H1 (cell line): Measurements from ENCODE around the gene NEUROD1. TPM values are rescaled to one million over a fixed set of nuclear protein-coding genes. Genes with fewer than 3 reads are reported as not detected.

Source experiments
- CTCF ChIA-PET: fragments of 300-600 bp; sonication (Branson Sonifier 250); formaldehyde crosslinking; loops from one replicate; lab custom pipeline; 2021; ENCODE audit not compliant: partially characterized antibody; lab: Charles Lee
- POLR2A ChIA-PET: fragments of 300-600 bp; sonication (Branson Sonifier 250); formaldehyde crosslinking; loops from one replicate; lab custom pipeline; 2021; ENCODE audit warnings: inconsistent platforms; ENCODE audit not compliant: partially characterized antibody; lab: Charles Lee
- DNase-seq, 2 experiments: peaks; one replicate each; pipeline versions ENCODE4 v3.0.0 to v3.0.0-alpha.2; 2010 to 2022; ENCODE audit warnings: low spot score in 2 of 2, low read depth in 1 of 2, mixed read lengths in 1 of 2
- FAIRE-seq: peaks from 2 replicates; lab custom pipeline; 2011; peaks lifted over from hg19 to GRCh38; lab: Jason Lieb, UNC
- H2AFZ ChIP-seq: 2 replicates; pipeline ENCODE4 v1.8.1; 2012; ENCODE audit warnings: low read length, inconsistent platforms
- H2AK5ac ChIP-seq: 2 replicates; pipeline ENCODE4 v1.6.1; 2013; ENCODE audit warnings: low read depth, low read length
- H2BK120ac ChIP-seq: replicated peaks from 2 replicates; pipeline ENCODE3; 2013; ENCODE audit warnings: low read depth, low read length, inconsistent platforms
- H2BK12ac ChIP-seq: 2 replicates; pipeline ENCODE4 v1.6.1; 2013; ENCODE audit warnings: low read depth, low read length
- H2BK15ac ChIP-seq: 2 replicates; pipeline ENCODE4 v1.6.1; 2013; ENCODE audit warnings: low read length
- H2BK20ac ChIP-seq: 2 replicates; pipeline ENCODE4 v1.6.1; 2013; ENCODE audit warnings: low read length
- H2BK5ac ChIP-seq: 2 replicates; pipeline ENCODE4 v1.6.1; 2013; ENCODE audit warnings: low read depth, low read length
- H3K14ac ChIP-seq: 2 replicates; pipeline ENCODE4 v1.6.1; 2013; ENCODE audit warnings: inconsistent platforms; ENCODE audit not compliant: insufficient read length
- H3K18ac ChIP-seq: 2 replicates; pipeline ENCODE4 v1.6.1; 2013; ENCODE audit warnings: low read length; ENCODE audit errors: extremely low read depth
- H3K23ac ChIP-seq: 2 replicates; pipeline ENCODE4 v1.6.1; 2013; ENCODE audit warnings: inconsistent platforms; ENCODE audit not compliant: insufficient read length
- H3K23me2 ChIP-seq: 2 replicates; pipeline ENCODE4 v1.6.1; 2013; ENCODE audit warnings: low read depth, low read length
- H3K27ac ChIP-seq: 2 replicates; pipeline ENCODE4 v1.6.1; 2011; ENCODE audit warnings: low read depth, low read length, inconsistent platforms
- H3K27me3 ChIP-seq, 4 experiments: replicated peaks in 1 of 4; 1 replicate in 1 of 4; 2 replicates in 3 of 4; pipeline versions ENCODE4 v1.6.1 to v1.8.1; 2011 to 2013; ENCODE audit warnings: low read length in 3 of 4, mild to moderate bottlenecking in 3 of 4, inconsistent platforms in 2 of 4, mixed read lengths in 2 of 4, moderate library complexity in 1 of 4; ENCODE audit not compliant: control insufficient read depth in 3 of 4, insufficient read depth in 3 of 4; ENCODE audit errors: extremely low read depth in 1 of 4
- H3K36me3 ChIP-seq, 4 experiments: 2 replicates each; pipeline versions ENCODE4 v1.6.1 to v1.8.1; 2011 to 2013; ENCODE audit warnings: mild to moderate bottlenecking in 4 of 4, low read length in 3 of 4, moderate library complexity in 2 of 4, control low read depth in 1 of 4, inconsistent platforms in 1 of 4; ENCODE audit not compliant: insufficient read depth in 4 of 4, control insufficient read depth in 2 of 4
- H3K4ac ChIP-seq: replicated peaks from 2 replicates; pipeline ENCODE3; 2013; ENCODE audit warnings: low read length, low read depth, mixed read lengths, inconsistent platforms; ENCODE audit not compliant: insufficient read length
- H3K4me1 ChIP-seq, 4 experiments: replicated peaks in 1 of 4; 1 replicate in 1 of 4; 2 replicates in 3 of 4; pipeline versions ENCODE4 v1.6.1 to v1.8.1; 2011 to 2013; ENCODE audit warnings: low read length in 3 of 4, inconsistent platforms in 2 of 4, mixed read lengths in 1 of 4; ENCODE audit not compliant: insufficient read depth in 4 of 4, control insufficient read depth in 3 of 4
- H3K4me2 ChIP-seq, 2 experiments: 2 replicates each; pipeline versions ENCODE4 v1.6.1 to v1.8.1; 2011 to 2013; ENCODE audit warnings: low read depth in 2 of 2, low read length in 2 of 2, control low read depth in 1 of 2, inconsistent platforms in 1 of 2, mild to moderate bottlenecking in 1 of 2; ENCODE audit not compliant: insufficient read depth in 1 of 2
- H3K4me3 ChIP-seq, 4 experiments: fragments of 200-600, 300-600 bp in 1 of 4; sonication (generic), shearing (Covaris generic), sonication (Bioruptor Twin) in 1 of 4; 2 replicates each; pipeline versions ENCODE4 v1.5.1 to v1.8.1; 2011 to 2016; ENCODE audit warnings: low read length in 4 of 4, low read depth in 3 of 4, control low read depth in 2 of 4, inconsistent platforms in 2 of 4, mild to moderate bottlenecking in 2 of 4, mixed read lengths in 1 of 4, moderate library complexity in 1 of 4; ENCODE audit not compliant: insufficient read depth in 2 of 4; ENCODE audit errors: extremely low read depth in 1 of 4
- H3K56ac ChIP-seq: replicated peaks from 2 replicates; pipeline ENCODE3; 2013; ENCODE audit warnings: low read depth, mild to moderate bottlenecking, mixed read lengths, low read length, inconsistent platforms; ENCODE audit not compliant: insufficient read length
- H3K79me1 ChIP-seq: 2 replicates; pipeline ENCODE4 v1.6.1; 2013; ENCODE audit warnings: low read depth, low read length, control low read depth
- H3K79me2 ChIP-seq, 2 experiments: 2 replicates each; pipeline versions ENCODE4 v1.6.1 to v1.8.1; 2012 to 2013; ENCODE audit warnings: low read length in 2 of 2, mild to moderate bottlenecking in 2 of 2, inconsistent platforms in 1 of 2; ENCODE audit not compliant: insufficient read depth in 2 of 2, control insufficient read depth in 1 of 2
- H3K9ac ChIP-seq, 4 experiments: replicated peaks in 1 of 4; 1 replicate in 1 of 4; 2 replicates in 3 of 4; pipeline versions ENCODE4 v1.6.1 to v1.8.1; 2011 to 2013; ENCODE audit warnings: low read depth in 3 of 4, low read length in 3 of 4, control low read depth in 2 of 4, mild to moderate bottlenecking in 2 of 4, moderate library complexity in 2 of 4, inconsistent platforms in 1 of 4; ENCODE audit errors: extremely low read depth in 1 of 4
- H3K9me3 ChIP-seq, 2 experiments: 2 replicates each; pipeline versions ENCODE4 v1.6.1 to v1.8.1; 2012 to 2013; ENCODE audit warnings: mild to moderate bottlenecking in 2 of 2, moderate library complexity in 2 of 2, control low read depth in 1 of 2, inconsistent platforms in 1 of 2, low read depth in 1 of 2, low read length in 1 of 2, mixed read lengths in 1 of 2; ENCODE audit not compliant: insufficient read depth in 2 of 2
- H4K20me1 ChIP-seq, 2 experiments: replicated peaks in 1 of 2; 2 replicates each; pipeline versions ENCODE3 to v1.8.1; 2011 to 2013; ENCODE audit warnings: inconsistent platforms in 2 of 2, low read length in 2 of 2, mild to moderate bottlenecking in 1 of 2; ENCODE audit not compliant: insufficient read depth in 2 of 2, control insufficient read depth in 1 of 2
- H4K5ac ChIP-seq: 2 replicates; pipeline ENCODE4 v1.6.1; 2013; ENCODE audit warnings: low read length, low read depth, mixed read lengths, inconsistent platforms; ENCODE audit not compliant: insufficient read length
- H4K8ac ChIP-seq: 2 replicates; pipeline ENCODE4 v1.8.0; 2013; ENCODE audit warnings: mild to moderate bottlenecking, moderate library complexity, low read length, inconsistent platforms; ENCODE audit not compliant: insufficient read depth; ENCODE audit errors: extremely low read depth
- H4K91ac ChIP-seq: replicated peaks from 2 replicates; pipeline ENCODE3; 2013; ENCODE audit warnings: low read length, mixed read lengths, inconsistent platforms; ENCODE audit not compliant: insufficient read length
- BCL11A ChIP-seq, 2 experiments: IDR thresholded peaks; one replicate each; pipeline ENCODE4 v1.6.1; 2011; ENCODE audit warnings: low read depth in 2 of 2, low read length in 2 of 2, mild to moderate bottlenecking in 2 of 2
- EZH2 ChIP-seq: fragments of 200-600 bp; sonication (generic); IDR thresholded peaks from 2 replicates; pipeline ENCODE4 v1.7.1; 2012; ENCODE audit warnings: low read depth, mild to moderate bottlenecking, moderate library complexity, low read length, inconsistent platforms; ENCODE audit not compliant: severe bottlenecking
- POU5F1 ChIP-seq: IDR thresholded peaks from 2 replicates; pipeline ENCODE4 v1.6.1; 2011; ENCODE audit warnings: low read depth, mild to moderate bottlenecking, low read length, moderate library complexity
- WGBS, 2 experiments: shearing (Covaris generic) in 1 of 2; methylation state at CpG; one replicate each; pipeline versions ENCODE4 v1.1.6 to v1.1.7; 2013 to 2015; ENCODE audit warnings: low lambda C conversion rate in 2 of 2, mixed read lengths in 2 of 2, inconsistent platforms in 1 of 2, low coverage in 1 of 2, missing lambda C conversion rate in 1 of 2; ENCODE audit not compliant: insufficient replicate concordance in 2 of 2, insufficient coverage in 1 of 2, insufficient read length in 1 of 2; ENCODE audit errors: extremely low coverage in 1 of 2, missing lambda C conversion rate in 1 of 2; 5-methylcytosine and 5-hydroxymethylcytosine counted together
- polyA plus RNA-seq, 7 experiments: library from polyadenylated mRNA; depleted of rRNA in 3 of 7; stranded (reverse) in 5 of 7; unstranded in 2 of 7; fragments of >200 nt in 5 of 7; fragments of 200-250 nt in 2 of 7; gene quantifications; 1 replicate in 5 of 7; 2 replicates in 1 of 7; 4 replicates in 1 of 7; pipeline versions ENCODE4 v1.2.1 to v1.2.3, GENCODE V29; 2011 to 2013; ENCODE audit warnings: missing spikeins in 2 of 7, mixed read lengths in 2 of 7
- total RNA-seq: library from RNA; stranded (reverse); fragmentation: NEBNext Ultra II Directional; extraction: Animal tissue kit (Norgen Biotek cat#: 25700); gene quantifications from 2 replicates; pipeline ENCODE4 v1.2.1, GENCODE V29; 2021

NEUROD1 gene
- total and polyA plus RNA-seq, 2 of the 8 experiments (the other 6 are each of a cell fraction or from before 2014, with no cell fraction given): 0.08 TPM; not detected in 1

DNA sequence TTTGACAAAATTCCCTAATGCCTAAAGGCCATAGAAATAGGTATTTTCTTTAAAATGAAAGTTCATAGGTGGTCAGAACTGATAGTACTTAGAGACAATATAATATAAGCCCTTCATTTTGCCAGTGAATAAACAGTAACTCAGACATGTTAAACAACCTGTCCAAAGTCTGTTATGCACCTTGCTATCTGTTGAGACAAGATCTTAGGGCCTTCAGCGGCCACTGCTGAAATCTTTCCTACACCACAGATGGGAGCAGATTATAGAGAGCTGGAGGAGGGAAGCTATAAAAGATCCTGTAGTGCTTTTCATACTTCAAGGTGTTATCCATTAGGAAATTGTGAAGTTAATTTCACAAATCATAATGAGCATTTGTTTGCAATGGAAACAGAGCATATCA, 37.2 kb downstream of the NEUROD1 start:
- Histone ChIP-seq H4K91ac (no peak overlapping the region), H3K4me2 (no peak overlapping the region), H3K9me3 (no peaks in the 10 kb centered on the region), H3K9ac (no peak overlapping the region), H2BK5ac (no peak overlapping the region), H4K8ac (no peak overlapping the region), H3K23me2 (no peaks in the 10 kb centered on the region), H2BK15ac (no peak overlapping the region), H3K4me1 (no peaks in the 10 kb centered on the region), H2BK120ac (no peak overlapping the region), H3K79me2 (no peaks in the 10 kb centered on the region), H3K56ac (no peak overlapping the region), H4K5ac (no peak overlapping the region), H3K18ac (no peak overlapping the region), H2AFZ (no peak overlapping the region), H3K23ac (no peak overlapping the region), H4K20me1 (no peaks in the 10 kb centered on the region), H3K4ac (no peak overlapping the region), H3K4me3 (no peak overlapping the region), H2BK12ac (no peak overlapping the region), H2BK20ac (no peak overlapping the region), H2AK5ac (no peak overlapping the region), H3K27ac (no peak overlapping the region), H3K79me1 (no peaks in the 10 kb centered on the region), H3K36me3 (no peaks in the 10 kb centered on the region), H3K27me3 (no peaks in the 10 kb centered on the region), H3K14ac (no peak overlapping the region)
- ChIA-PET POLR2A (no interaction called here), CTCF (interaction anchor here (3.1 kb wide), 1 partner anchor 72 kb away, joined by 14 read pairs; no protein-coding TSS in a partner anchor)
- DNase-seq (no peak), FAIRE-seq (no peak)
- TF ChIP-seq EZH2: no peak
- TF ChIP-seq BCL11A (IDR thresholded peaks at IDR 0.05; ENCODE audit: low read depth in 2 of 2, low read length in 2 of 2): no peak
- no peak for TF ChIP-seq POU5F1
- WGBS, 2 experiments: 100% methylated on average over 1 of the region's 1 CpG; no CpG with 5 or more reads in 1 of the 2 experiments
